GM19043 (cell line): Measurements from ENCODE around the gene MATK.
"Not testable (repeated sequence)": the region's sequence is repeated elsewhere in the genome, so short reads cannot be mapped to it uniquely, and the experiment has no call there.

Experiments used
- ATAC-seq: cut with Tn5 transposase; IDR thresholded peaks from one replicate; pipeline ENCODE4 v1.9.1; 2021; ENCODE audit warnings: low read depth; ENCODE audit not compliant: unreplicated experiment

The MATK gene

GRCh38 chr19:3816566-3817218 lies 30.5 kb upstream of the MATK start:
- no peak for ATAC-seq

- ATAC-seq = not testable (repeated sequence)
Measured at GRCh38 chr19:3816148-3816547, 30.0 kb upstream of the MATK start.

GRCh38 chr19:3814648-3815047 lies 28.5 kb upstream of the MATK start:
- no peak for ATAC-seq

- ATAC-seq = no peak
Measured at GRCh38 chr19:3813473-3814392, 27.6 kb upstream of the MATK start.

GRCh38 chr19:3810708-3811355 lies 24.7 kb upstream of the MATK start:
- ATAC-seq = no peak

- ATAC-seq = no peak
Measured at GRCh38 chr19:3809881-3810707, 23.9 kb upstream of the MATK start.

GRCh38 chr19:3808420-3809143 lies 22.4 kb upstream of the MATK start:
- no peak for ATAC-seq

- ATAC-seq = no peak
Measured at GRCh38 chr19:3807574-3808354, 21.6 kb upstream of the MATK start.

- no peak for ATAC-seq
Measured at GRCh38 chr19:3807131-3807480, 20.9 kb upstream of the MATK start.

GRCh38 chr19:3805859-3806258 lies 19.7 kb upstream of the MATK start:
- ATAC-seq = no peak

- ATAC-seq = no peak
Measured at GRCh38 chr19:3804429-3804828, 18.2 kb upstream of the MATK start.

GRCh38 chr19:3803986-3804385 lies 17.8 kb upstream of the MATK start:
- ATAC-seq = no peak

- ATAC-seq = no peak
Measured at GRCh38 chr19:3803114-3803888, 17.1 kb upstream of the MATK start.

GRCh38 chr19:3801412-3802096 lies 15.4 kb upstream of the MATK start:
- no peak for ATAC-seq

GRCh38 chr19:3800996-3801395 lies 14.8 kb upstream of the MATK start:
- ATAC-seq = no peak

- no peak for ATAC-seq
Measured at GRCh38 chr19:3798137-3798536, 12.0 kb upstream of the MATK start.

GRCh38 chr19:3796358-3796757 lies 10.2 kb upstream of the MATK start:
- ATAC-seq = no peak

GRCh38 chr19:3793799-3794198 lies 7.6 kb upstream of the MATK start:
- ATAC-seq = no peak
